ENCODE data around the gene FOXC1. TPM values are rescaled to one million over a fixed set of nuclear protein-coding genes. Genes with fewer than 3 reads are reported as not detected.

The FOXC1 gene
- total RNA-seq, 1 experiment from 2014 or later: not detected

- Histone ChIP-seq H4K20me1 (ENCODE audit: insufficient read depth, low read depth, low read length) (no peaks in the 10 kb centered on the region; the same call in 1 of the 2 replicates), H3K9ac (ENCODE audit: low read length) (no peak overlapping the region), H3K79me2 (ENCODE audit: low read length) (no peaks in the 10 kb centered on the region), H3K9me3 (ENCODE audit: low read length) (no peaks in the 10 kb centered on the region), H3K36me3 (ENCODE audit: insufficient read depth, low read length) (no peaks in the 10 kb centered on the region), H3K4me2 (ENCODE audit: low read depth, low read length, poor library complexity, severe bottlenecking) (no peak overlapping the region), H3K9me2 (replicated peaks; ENCODE audit: insufficient read depth, low read length) (no peaks in the 10 kb centered on the region), H3K27ac (ENCODE audit: low read length) (no peak overlapping the region), H3K27me3 (ENCODE audit: low read length) (no peaks in the 10 kb centered on the region), H2AFZ (ENCODE audit: low read length) (no peak overlapping the region), H3K4me1 (ENCODE audit: low read length) (peaks cover 3% of the 10 kb centered on the region), H3K4me3 (ENCODE audit: low read length) (no peak overlapping the region)
- no peak for DNase-seq
These were observed 43.1 kb downstream of the FOXC1 start for GRCh38 chr6:1652842-1653241.

- Histone ChIP-seq H3K9ac (ENCODE audit: low read length) (no peak overlapping the region), H3K4me1 (ENCODE audit: low read length) (peaks cover 9% of the 10 kb centered on the region), H3K27ac (ENCODE audit: low read length) (no peak overlapping the region), H3K4me2 (ENCODE audit: low read depth, low read length, poor library complexity, severe bottlenecking) (no peak overlapping the region), H3K9me3 (ENCODE audit: low read length) (no peaks in the 10 kb centered on the region), H3K9me2 (replicated peaks; ENCODE audit: insufficient read depth, low read length) (no peaks in the 10 kb centered on the region), H2AFZ (ENCODE audit: low read length) (no peak overlapping the region), H3K79me2 (ENCODE audit: low read length) (no peaks in the 10 kb centered on the region), H3K36me3 (ENCODE audit: insufficient read depth, low read length) (no peaks in the 10 kb centered on the region), H4K20me1 (ENCODE audit: insufficient read depth, low read depth, low read length) (no peaks in the 10 kb centered on the region; the same call in 1 of the 2 replicates), H3K4me3 (ENCODE audit: low read length) (no peak overlapping the region), H3K27me3 (ENCODE audit: low read length) (no peaks in the 10 kb centered on the region)
- DNase-seq: no peak
These were observed 44.3 kb downstream of the FOXC1 start for GRCh38 chr6:1654054-1654453.

- Histone ChIP-seq H2AFZ (ENCODE audit: low read length) (no peak overlapping the region), H3K9me2 (replicated peaks; ENCODE audit: insufficient read depth, low read length) (no peaks in the 10 kb centered on the region), H4K20me1 (ENCODE audit: insufficient read depth, low read depth, low read length) (no peaks in the 10 kb centered on the region; the same call in 1 of the 2 replicates), H3K36me3 (ENCODE audit: insufficient read depth, low read length) (no peaks in the 10 kb centered on the region), H3K27me3 (ENCODE audit: low read length) (no peaks in the 10 kb centered on the region), H3K27ac (ENCODE audit: low read length) (no peak overlapping the region), H3K9me3 (ENCODE audit: low read length) (no peaks in the 10 kb centered on the region), H3K79me2 (ENCODE audit: low read length) (no peaks in the 10 kb centered on the region), H3K4me3 (ENCODE audit: low read length) (no peak overlapping the region), H3K4me1 (ENCODE audit: low read length) (peaks cover 19% of the 10 kb centered on the region), H3K4me2 (ENCODE audit: low read depth, low read length, poor library complexity, severe bottlenecking) (no peak overlapping the region), H3K9ac (ENCODE audit: low read length) (no peak overlapping the region)
- DNase-seq: no peak
These were observed 47.5 kb downstream of the FOXC1 start for GRCh38 chr6:1657116-1657770.

GRCh38 chr6:1657771-1658165 is 48.1 kb downstream of the FOXC1 start:
- no peak for DNase-seq
- Histone ChIP-seq H2AFZ (ENCODE audit: low read length) (no peak overlapping the region), H3K36me3 (ENCODE audit: insufficient read depth, low read length) (no peaks in the 10 kb centered on the region), H3K4me1 (ENCODE audit: low read length) (peaks cover 19% of the 10 kb centered on the region), H3K9me3 (ENCODE audit: low read length) (no peaks in the 10 kb centered on the region), H3K4me3 (ENCODE audit: low read length) (no peak overlapping the region), H3K9ac (ENCODE audit: low read length) (no peak overlapping the region), H4K20me1 (ENCODE audit: insufficient read depth, low read depth, low read length) (no peaks in the 10 kb centered on the region; the same call in 1 of the 2 replicates), H3K9me2 (replicated peaks; ENCODE audit: insufficient read depth, low read length) (no peaks in the 10 kb centered on the region), H3K79me2 (ENCODE audit: low read length) (no peaks in the 10 kb centered on the region), H3K4me2 (ENCODE audit: low read depth, low read length, poor library complexity, severe bottlenecking) (no peak overlapping the region), H3K27ac (ENCODE audit: low read length) (no peak overlapping the region), H3K27me3 (ENCODE audit: low read length) (no peaks in the 10 kb centered on the region)

- Histone ChIP-seq H3K4me2 (ENCODE audit: low read depth, low read length, poor library complexity, severe bottlenecking) (no peak overlapping the region), H3K9me2 (replicated peaks; ENCODE audit: insufficient read depth, low read length) (no peaks in the 10 kb centered on the region), H3K79me2 (ENCODE audit: low read length) (no peaks in the 10 kb centered on the region), H3K4me1 (ENCODE audit: low read length) (peaks cover 19% of the 10 kb centered on the region), H3K27ac (ENCODE audit: low read length) (no peak overlapping the region), H3K36me3 (ENCODE audit: insufficient read depth, low read length) (no peaks in the 10 kb centered on the region), H3K9me3 (ENCODE audit: low read length) (no peaks in the 10 kb centered on the region), H3K9ac (ENCODE audit: low read length) (no peak overlapping the region), H3K27me3 (ENCODE audit: low read length) (no peaks in the 10 kb centered on the region), H4K20me1 (ENCODE audit: insufficient read depth, low read depth, low read length) (no peaks in the 10 kb centered on the region; the same call in 1 of the 2 replicates), H3K4me3 (ENCODE audit: low read length) (no peak overlapping the region), H2AFZ (ENCODE audit: low read length) (no peak overlapping the region)
- no peak for DNase-seq
These were observed 48.7 kb downstream of the FOXC1 start for GRCh38 chr6:1658212-1659005.

- no peaks in the 10 kb centered on the region for H3K9me3 ChIP-seq (ENCODE audit: low read length)
- no peak overlapping the region for H3K4me3 ChIP-seq (ENCODE audit: low read length)
- H3K9ac ChIP-seq (ENCODE audit: low read length): no peak overlapping the region
- H3K4me2 ChIP-seq (ENCODE audit: low read depth, low read length, poor library complexity, severe bottlenecking): no peak overlapping the region
- H3K9me2 ChIP-seq (replicated peaks; ENCODE audit: insufficient read depth, low read length): no peaks in the 10 kb centered on the region
- H3K79me2 ChIP-seq (ENCODE audit: low read length): no peaks in the 10 kb centered on the region
- no peak overlapping the region for H2AFZ ChIP-seq (ENCODE audit: low read length)
- no peaks in the 10 kb centered on the region for H3K36me3 ChIP-seq (ENCODE audit: insufficient read depth, low read length)
- H4K20me1 ChIP-seq (ENCODE audit: insufficient read depth, low read depth, low read length): no peaks in the 10 kb centered on the region; the same call in 1 of the 2 replicates
- H3K4me1 ChIP-seq (ENCODE audit: low read length): peaks cover 22% of the 10 kb centered on the region
- H3K27me3 ChIP-seq (ENCODE audit: low read length): no peaks in the 10 kb centered on the region
- no peak overlapping the region for H3K27ac ChIP-seq (ENCODE audit: low read length)
- DNase-seq: peak; percentile 42
These were observed 50.1 kb downstream of the FOXC1 start for GRCh38 chr6:1659816-1660215.

- no peak overlapping the region for H3K9ac ChIP-seq (ENCODE audit: low read length)
- no peak overlapping the region for H3K4me2 ChIP-seq (ENCODE audit: low read depth, low read length, poor library complexity, severe bottlenecking)
- no peaks in the 10 kb centered on the region for H3K9me2 ChIP-seq (replicated peaks; ENCODE audit: insufficient read depth, low read length)
- no peaks in the 10 kb centered on the region for H3K27me3 ChIP-seq (ENCODE audit: low read length)
- peaks cover 32% of the 10 kb centered on the region for H3K4me1 ChIP-seq (ENCODE audit: low read length)
- H3K36me3 ChIP-seq (ENCODE audit: insufficient read depth, low read length): no peaks in the 10 kb centered on the region
- no peak overlapping the region for H3K4me3 ChIP-seq (ENCODE audit: low read length)
- no peaks in the 10 kb centered on the region for H3K9me3 ChIP-seq (ENCODE audit: low read length)
- no peak overlapping the region for H3K27ac ChIP-seq (ENCODE audit: low read length)
- DNase-seq: no peak
- no peaks in the 10 kb centered on the region for H3K79me2 ChIP-seq (ENCODE audit: low read length)
- no peak overlapping the region for H2AFZ ChIP-seq (ENCODE audit: low read length)
- no peaks in the 10 kb centered on the region for H4K20me1 ChIP-seq (ENCODE audit: insufficient read depth, low read depth, low read length)
These were observed 52.8 kb downstream of the FOXC1 start for GRCh38 chr6:1662534-1662933.
